ENCODE results near the gene CLEC9A. TPM values are rescaled to one million over a fixed set of nuclear protein-coding genes. Genes with fewer than 3 reads are reported as not detected.
"Not testable (repeated sequence)": the region's sequence is repeated elsewhere in the genome, so short reads cannot be mapped to it uniquely, and the experiment has no call there.

CLEC9A gene
- not detected for total RNA-seq
- long read RNA-seq, result 0 reads

DNA sequence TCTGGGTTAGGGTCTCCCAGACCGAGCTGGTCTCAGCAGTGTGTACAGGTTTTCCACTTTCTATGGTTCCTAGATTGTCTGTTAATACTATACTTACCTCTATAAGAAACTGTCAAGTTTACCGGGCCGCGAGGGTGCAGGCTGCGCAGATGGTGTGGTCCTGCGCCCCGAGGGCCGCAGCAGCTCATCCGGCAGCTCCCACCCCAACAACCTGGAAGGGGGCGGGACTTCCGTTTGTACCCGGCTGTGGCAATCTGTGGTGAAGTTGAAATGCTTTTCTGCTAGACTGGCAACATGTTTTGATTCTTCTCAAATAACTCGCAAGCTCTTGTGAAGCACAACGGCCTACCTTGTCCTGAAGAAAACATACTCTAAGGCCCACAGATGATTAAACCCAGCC is at the start of gene CLEC9A:
Gene CLEC9A (plus strand): TSS at position 237 of the 400 bp plus-strand sequence. CDS start 22,006 bp downstream, outside the sequence.
- intact Hi-C loops (cut with DNase I), result loop anchor here (5.0 kb wide), 1 partner anchor 112 kb away; no protein-coding TSS in a partner anchor
- ATAC-seq (ENCODE audit: poor library complexity), result no peak
- no peak for DNase-seq

DNA sequence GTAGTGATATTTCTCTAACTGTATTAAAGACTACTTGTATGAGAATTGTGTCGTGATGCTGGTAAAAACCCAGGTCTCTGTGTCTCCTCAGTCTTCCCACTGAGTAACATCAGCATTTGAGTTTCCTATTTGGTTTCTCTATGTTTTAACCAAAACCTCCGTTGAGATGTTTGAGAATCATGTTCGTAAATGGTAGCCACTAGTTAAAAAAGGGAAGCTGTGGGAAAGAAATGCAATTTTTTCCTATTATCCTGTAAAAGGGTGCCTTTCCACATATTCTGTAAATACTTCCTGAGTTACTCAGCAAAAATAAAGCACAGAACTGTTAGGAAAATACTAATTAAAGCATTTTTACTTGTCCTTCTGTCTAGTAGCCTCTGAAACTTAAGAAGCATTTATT is 38.6 kb upstream of the CLEC9A start:
- intact Hi-C loops (cut with DNase I), result no loop called here
- ATAC-seq (ENCODE audit: poor library complexity), result no peak
- no peak for DNase-seq

DNA sequence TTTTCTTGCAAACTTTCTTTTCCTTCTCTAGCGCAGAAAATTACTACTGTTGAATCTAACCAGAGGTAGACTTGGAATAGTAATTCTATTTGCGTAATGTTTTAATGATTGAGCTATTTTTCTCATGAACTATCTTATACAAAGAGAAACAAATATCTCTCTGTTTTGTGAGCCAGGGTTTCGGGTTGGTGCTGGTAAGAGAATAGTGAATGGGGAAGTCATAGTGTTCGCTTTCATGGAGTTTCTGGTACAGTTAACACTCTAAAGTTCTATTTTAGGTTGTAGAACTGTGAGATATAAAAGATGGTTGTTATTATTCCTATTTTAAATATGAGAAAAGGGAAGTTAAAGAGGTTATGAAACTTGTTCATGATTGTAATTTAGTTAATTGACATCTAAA is 38.2 kb upstream of the CLEC9A start:
- intact Hi-C loops (cut with DNase I), result no loop called here
- ATAC-seq (ENCODE audit: poor library complexity) (no peak), DNase-seq (no peak)

DNA sequence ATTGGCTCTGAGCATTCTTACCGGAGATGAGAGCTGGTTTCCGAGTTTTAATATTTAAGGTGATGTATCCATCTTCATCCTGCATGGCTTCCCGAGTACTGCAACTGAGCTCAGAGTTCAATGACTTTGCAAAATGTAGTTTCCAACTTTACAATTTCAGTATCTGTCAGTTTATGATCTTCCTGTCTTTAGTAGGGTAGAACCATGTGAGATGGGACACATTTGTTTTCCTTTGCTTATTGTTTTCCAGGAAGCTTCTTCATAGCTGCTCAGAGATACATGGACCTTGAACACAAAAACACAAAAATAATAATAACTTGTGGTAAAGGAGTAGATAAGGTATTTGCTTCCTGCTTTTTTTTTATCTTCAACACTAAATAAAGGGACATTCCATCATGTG is 31.5 kb upstream of the CLEC9A start, which contains the start of gene CLEC1B:
Gene CLEC1B (minus strand): TSS at position 106 of the 400 bp plus-strand sequence. CDS start 21 bp downstream, at position 85.
- DNase-seq (no peak), ATAC-seq (ENCODE audit: poor library complexity) (no peak)
- intact Hi-C loops (cut with DNase I), result no loop called here

DNA sequence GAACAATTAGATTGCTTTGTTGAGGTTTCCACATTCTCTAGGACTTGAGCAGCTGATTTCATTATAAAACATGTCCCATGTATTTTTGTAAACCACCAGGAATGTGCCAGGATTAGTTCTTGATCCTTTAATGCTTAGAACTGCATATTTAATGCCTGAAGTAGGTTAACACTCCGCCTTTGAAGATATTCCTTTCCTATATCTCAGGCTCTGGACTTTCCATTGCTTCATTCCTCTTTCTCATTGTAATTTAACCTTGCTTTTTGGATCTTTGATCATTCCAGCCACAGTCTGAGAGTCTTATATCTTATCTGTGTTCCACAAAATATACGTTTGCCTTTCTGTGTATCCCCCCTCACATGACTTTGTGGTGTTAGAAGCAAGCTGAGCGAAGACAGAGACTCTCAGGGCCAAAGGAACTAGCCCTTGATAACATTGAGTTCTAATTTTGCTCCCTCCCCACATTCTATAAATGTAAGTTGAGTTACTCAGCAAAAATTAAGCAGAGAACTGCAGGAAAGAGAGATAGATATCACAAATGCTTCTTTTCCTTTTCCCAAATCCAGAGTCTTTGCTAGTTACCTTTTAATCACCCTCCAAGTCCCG is 29.2 kb upstream of the CLEC9A start:
- no peak for ATAC-seq (ENCODE audit: poor library complexity)
- intact Hi-C loops (cut with DNase I), result no loop called here
- no peak for DNase-seq

DNA sequence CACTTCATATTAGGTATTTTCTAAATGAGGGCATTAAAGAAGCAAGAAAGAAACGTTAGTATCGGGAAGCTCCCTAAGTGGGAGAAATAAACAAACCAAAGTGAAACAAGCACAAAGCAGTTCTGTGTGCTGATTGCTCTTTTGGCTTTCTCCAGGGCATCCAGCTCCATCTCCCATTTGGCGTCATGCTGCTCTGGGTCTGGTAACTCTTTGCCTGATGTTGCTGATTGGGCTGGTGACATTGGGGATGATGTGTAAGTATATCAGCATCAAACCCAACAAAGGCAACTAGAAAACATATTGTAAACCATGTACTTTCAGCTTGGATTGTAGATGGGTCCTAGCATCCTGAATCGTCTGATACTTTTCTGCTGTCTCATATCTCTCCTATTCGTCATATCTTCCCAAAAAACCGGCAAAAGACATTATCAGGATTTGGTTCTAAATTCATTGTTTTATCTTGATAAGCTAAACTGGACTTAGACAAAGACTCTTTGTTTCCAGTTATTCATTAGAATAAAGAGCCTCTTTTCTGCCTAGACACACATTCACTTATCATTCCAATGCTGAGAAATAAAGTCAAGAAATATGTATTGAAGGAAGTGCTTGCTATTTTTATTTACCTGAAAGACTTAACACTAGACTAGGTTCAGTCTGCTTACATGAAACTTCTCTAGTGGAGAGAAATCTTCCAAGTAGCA is 17.7 kb upstream of the CLEC9A start:
- intact Hi-C loops (cut with DNase I), result no loop called here
- DNase-seq (no peak), ATAC-seq (ENCODE audit: poor library complexity) (no peak)

DNA sequence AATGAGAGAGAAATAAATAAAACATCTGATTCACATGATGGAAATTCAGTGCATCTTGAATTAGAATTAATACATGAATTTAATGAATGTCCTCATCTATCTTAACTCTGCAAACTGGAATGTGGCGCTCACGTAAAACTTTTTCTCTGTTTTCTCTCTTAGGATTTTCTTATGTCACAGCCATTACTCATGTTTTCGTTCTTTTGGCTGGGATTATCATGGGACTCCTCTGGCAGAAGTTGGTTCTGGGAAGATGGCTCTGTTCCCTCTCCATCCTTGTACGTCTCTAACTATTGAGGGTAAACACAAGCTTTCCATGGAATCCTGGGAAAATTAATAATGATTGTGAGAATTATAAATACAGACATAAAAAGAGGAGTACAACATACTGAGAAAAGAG is 15.0 kb upstream of the CLEC9A start:
- DNase-seq, result no peak
- intact Hi-C loops (cut with DNase I), result no loop called here
- no peak for ATAC-seq (ENCODE audit: poor library complexity)

DNA sequence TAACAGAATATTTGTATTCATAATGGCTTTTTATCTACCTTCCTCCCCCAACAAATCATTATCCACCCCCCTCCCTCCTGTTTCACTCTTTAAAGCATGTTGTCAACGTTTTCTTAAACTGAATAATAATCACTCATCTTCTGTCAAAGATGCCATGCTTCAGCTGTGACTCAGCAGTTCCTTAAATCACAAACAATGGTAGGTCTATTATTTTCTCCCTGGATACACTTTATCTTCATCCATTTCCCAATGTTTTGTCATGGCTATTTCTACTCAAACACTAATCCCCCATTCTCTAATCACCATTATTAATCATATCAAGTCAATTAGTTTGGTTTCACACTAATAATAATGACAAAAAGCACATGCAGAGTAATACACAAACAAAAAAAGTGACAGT is 13.6 kb upstream of the CLEC9A start:
- ATAC-seq (ENCODE audit: poor library complexity), result no peak
- intact Hi-C loops (cut with DNase I), result no loop called here

DNA sequence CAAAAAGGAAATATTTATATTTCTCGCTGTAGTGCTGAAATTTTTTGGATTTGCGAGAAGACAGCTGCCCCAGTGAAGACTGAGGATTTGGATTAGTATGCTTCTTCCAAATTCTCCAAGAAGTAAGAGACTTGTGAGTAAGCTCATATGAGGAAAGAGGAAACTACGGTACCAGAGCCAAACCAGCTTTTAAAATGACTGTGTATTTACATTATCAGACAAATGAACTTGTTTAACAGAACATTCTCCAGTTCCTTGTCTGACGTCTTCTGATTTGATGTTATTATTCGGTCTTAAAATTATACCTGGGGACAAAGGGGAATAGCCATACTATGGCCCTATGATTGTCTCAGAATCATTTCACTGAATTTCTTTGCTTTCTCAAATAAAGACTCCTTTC is 12.1 kb upstream of the CLEC9A start:
- intact Hi-C loops (cut with DNase I), result no loop called here
- DNase-seq, result no peak

More for the DNA sequence above, 13.6 kb upstream of the CLEC9A start:
- DNase-seq, result no peak

DNA sequence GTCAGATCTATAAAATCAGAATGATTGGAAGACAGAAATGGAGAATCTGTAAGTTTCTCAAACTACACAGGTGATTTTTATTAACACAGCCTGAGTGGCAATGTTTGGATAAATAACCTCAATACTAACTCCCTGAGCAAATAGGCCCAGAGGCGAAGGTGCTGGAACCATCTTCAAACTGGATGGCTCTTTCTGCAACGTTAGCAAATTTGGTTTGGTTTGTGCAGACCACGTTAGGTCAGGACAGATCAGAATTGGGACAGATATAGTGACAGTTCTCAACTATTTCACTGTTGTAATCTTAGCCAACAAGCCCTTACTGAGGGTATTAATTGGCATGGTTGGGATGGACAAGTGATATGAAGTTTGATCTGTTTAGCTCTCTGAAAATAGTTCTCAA is 9.1 kb upstream of the CLEC9A start:
- DNase-seq, result no peak
- intact Hi-C loops (cut with DNase I), result no loop called here
- ATAC-seq (ENCODE audit: poor library complexity), result no peak

More for the DNA sequence above, 12.1 kb upstream of the CLEC9A start:
- no peak for ATAC-seq (ENCODE audit: poor library complexity)

DNA sequence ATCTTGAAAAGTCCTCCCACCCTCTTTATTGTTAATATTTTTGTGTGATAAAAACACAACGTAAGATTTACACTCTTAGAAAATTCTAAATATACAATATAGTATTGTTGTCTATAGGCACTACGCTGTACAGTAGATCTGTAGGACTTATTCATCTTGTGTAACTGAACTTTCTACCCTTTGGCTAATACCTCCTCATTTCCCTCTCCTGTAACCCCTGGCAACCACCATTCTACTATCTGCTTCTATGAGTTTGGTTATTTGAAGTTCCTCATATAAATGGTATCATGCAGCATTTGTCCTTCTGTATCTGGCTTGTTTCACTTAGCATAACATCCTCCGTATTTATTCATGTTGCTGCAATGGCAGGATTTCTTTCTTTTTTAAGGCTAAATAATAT is 5.2 kb upstream of the CLEC9A start:
- intact Hi-C loops (cut with DNase I), result no loop called here
- no peak for DNase-seq
- no peak for ATAC-seq (ENCODE audit: poor library complexity)

DNA sequence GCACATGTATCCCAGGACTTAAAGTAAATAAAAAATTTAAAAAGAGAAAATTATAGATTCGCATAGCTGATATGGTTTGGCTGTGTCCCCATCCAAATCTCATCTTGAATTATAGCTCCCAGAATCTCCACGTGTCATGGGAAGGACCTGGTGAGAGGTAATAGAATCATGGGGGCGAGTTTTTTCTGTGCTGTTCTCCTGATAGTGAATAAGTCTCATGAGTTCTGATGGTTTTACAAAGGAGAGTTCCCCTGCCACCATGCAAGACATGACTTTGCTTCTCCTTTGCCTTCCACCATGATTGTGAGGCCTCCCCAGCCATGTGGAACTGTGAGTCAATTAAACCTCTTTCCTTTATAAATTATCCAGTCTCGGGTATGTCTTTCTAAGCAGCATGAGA is 3.8 kb upstream of the CLEC9A start:
- intact Hi-C loops (cut with DNase I); DNase-seq; ATAC-seq (ENCODE audit: poor library complexity): not testable (repeated sequence)

DNA sequence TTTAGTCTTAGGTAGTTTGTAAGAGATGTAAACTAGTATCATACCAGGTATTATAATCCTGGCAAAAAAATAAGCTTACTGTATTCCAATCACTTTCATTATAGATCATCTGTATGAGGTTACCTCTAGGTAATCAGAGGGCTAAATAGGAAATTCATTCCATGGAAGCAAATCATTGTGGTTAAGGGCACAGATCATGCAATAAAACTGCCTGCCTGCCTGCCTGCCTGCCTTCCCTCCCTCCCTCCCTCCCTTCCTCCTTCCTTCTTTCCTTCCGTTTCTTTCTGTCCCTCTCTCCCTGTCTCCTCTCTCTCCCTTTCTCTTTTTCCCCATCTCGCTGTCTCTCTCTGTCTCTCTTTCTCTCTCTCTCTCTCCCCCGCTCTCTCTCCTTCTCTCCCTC is 3.2 kb upstream of the CLEC9A start:
- intact Hi-C loops (cut with DNase I), result no loop called here
- ATAC-seq (ENCODE audit: poor library complexity), result no peak
- DNase-seq, result no peak

DNA sequence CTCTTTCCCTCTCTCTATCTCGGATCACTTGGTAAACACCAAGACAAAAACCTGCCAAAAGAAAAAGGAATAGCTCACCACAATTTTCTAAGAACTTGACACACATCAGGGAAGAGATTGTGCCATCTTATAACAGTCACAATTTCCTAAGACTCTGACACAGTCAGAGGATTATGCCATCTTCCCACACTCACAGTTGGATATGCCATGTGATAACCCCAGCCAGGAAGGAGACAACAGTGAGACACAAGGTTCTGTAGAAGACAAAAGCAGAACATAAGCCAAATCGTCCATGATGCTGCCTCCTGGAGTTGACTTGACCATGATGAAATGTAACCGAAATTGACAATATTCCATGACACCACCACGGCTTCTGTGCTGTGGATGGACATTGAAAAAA is 2.8 kb upstream of the CLEC9A start:
- DNase-seq (no peak), ATAC-seq (ENCODE audit: poor library complexity) (peak; percentile 38)
- intact Hi-C loops (cut with DNase I), result no loop called here

DNA sequence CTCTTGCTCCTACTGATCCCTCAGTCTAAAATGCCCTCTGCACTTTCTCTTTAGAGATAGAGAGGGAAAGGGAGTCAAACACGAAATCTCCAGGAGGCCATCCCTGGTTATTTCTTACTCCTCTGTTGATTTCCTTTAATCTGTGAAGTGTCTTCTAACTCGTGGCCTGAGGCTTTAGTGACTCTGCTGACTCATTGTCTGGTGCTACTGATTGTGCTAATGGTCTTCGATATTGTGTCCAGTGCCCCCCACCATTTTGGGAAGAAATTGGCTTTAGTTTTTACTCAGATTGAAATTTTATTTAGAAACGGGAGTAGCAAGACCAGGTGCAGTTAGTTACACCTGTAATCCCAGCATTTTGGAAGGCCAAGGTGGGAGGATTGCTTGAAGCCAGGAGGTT is 839 bp downstream of the CLEC9A start:
- intact Hi-C loops (cut with DNase I), result loop anchor here (5.0 kb wide), 1 partner anchor 111 kb away; no protein-coding TSS in a partner anchor
- ATAC-seq (ENCODE audit: poor library complexity) (no peak), DNase-seq (no peak)

DNA sequence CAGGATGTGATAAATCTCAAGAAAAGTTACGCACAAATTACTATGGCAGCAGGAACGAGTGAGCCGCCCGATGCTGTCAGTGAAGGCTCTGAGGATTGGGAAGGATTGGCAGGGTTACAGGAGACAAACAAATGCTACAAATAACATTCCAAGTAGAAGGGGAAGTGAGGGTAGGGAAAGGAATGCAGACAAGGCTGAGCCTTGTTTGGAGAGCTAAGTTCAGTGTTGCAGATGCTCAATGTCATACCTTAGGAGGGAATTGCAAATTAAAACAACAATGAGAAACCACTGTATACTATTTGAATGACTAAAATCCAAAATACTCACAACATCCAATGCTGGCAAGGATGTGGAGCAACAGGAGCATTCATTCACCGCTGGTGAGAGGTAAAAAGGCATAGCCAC is 1.3 kb downstream of the CLEC9A start:
- ATAC-seq (ENCODE audit: poor library complexity) (no peak), DNase-seq (no peak)
- intact Hi-C loops (cut with DNase I), result loop anchor here (5.0 kb wide), 1 partner anchor 111 kb away; no protein-coding TSS in a partner anchor

DNA sequence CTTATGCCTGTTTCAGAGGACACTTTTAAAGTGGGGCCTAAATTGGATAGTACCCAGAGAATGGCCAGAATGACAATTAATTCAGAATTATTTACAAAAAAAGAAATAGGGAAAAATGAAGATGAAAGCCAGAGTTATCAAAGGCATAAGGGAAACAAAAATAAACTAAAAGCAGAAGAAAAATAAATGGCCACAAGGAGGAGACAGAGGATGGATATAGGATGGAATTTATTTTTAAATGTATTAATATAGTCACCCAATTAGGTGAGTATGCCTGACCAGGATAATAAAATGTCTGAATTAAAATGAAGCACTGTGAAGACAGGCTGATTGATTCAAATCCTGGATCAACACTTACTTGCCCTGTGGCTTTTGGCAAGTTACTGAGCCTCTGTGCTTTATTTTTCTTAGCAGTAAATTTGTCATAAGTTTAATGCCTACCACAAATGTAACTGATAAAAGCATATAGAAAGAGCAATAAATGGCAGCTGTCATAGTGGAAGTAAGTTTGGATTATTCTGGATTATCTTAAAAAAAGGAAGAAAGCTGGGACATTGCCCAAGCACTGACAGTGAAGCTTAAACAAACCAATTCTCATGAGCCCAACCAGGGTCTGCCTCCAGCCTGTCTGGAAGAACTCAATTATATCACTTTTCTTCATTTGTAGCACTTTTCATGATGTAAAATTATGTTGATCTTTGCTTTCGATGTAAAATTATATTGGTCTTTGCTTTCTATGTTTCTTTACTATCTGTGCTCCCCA is 3.5 kb downstream of the CLEC9A start:
- no peak for DNase-seq
- ATAC-seq (ENCODE audit: poor library complexity), result no peak
- intact Hi-C loops (cut with DNase I), result loop anchor here (5.0 kb wide), 1 partner anchor 108 kb away; no protein-coding TSS in a partner anchor

DNA sequence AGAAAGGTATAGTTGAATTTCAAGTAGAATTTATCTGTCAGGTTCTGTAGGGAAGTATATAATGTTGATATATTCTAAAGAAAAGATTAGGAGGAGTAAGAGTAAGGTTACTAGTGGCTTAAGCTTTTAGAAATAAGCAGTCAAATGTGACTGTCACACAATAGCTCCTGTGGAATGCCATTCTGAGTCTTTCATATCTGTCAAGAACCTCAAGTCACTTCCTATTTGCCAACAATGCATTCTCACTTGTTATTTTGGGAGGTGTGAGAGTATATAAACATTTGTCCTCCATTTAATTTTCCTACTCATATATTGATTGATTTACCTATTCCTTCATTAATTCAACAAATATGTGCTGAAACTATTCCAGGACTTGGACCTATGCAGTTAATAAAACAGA is 11.7 kb downstream of the CLEC9A start:
- intact Hi-C loops (cut with DNase I), result no loop called here
- DNase-seq (no peak), ATAC-seq (ENCODE audit: poor library complexity) (no peak)

DNA sequence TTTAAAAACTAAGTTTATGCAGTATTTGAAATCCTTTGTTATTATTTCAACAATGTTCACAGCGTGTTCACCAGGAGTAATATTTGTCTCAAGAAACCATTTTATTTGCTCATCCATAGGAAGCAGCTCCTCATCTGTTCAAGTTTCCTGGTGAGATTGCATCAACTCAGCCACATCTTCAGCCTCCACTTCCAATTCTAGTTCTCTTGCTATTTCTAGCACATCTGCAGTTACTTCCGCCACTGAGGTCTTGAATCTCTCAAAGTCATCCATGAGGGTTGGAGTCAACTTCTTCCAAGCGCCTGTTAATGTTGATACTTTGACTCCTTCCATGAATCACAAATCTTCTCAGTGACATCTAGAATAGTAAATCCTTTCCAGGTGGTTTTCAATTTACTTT is 18.0 kb downstream of the CLEC9A start:
- intact Hi-C loops (cut with DNase I), result no loop called here

More for the DNA sequence above, 18.0 kb downstream of the CLEC9A start:
- DNase-seq (no peak), ATAC-seq (ENCODE audit: poor library complexity) (no peak)

Measured in Right ventricle myocardium superior (tissue), 1 donor.